Ovary (tissue), 3 donors: ENCODE measurements around the gene RHNO1.

Experiments used
- CTCF ChIP-seq, 3 donors: fragments of 450-650 bp in 2 of 3; fragments of 200-600 bp in 1 of 3; IDR thresholded peaks; one replicate each; pipeline versions ENCODE4 v1.5.1 to v1.8.0; 2016 to 2022; ENCODE audit warnings: antibody characterized with exemption in 3 of 3, mild to moderate bottlenecking in 1 of 3
- POLR2A ChIP-seq: fragments of 450-650 bp; IDR thresholded peaks from one replicate; pipeline ENCODE4 v1.6.1; 2017; ENCODE audit warnings: antibody characterized with exemption, mild to moderate bottlenecking, moderate library complexity
- donor health status: DM: no; HTN: no; CAD: no.

GRCh38 chr12:2879853-2880252 is 2.8 kb downstream of the RHNO1 start:
- TF ChIP-seq CTCF (IDR thresholded peaks at IDR 0.05) (no peak), POLR2A (no peak)
